Measurements from ENCODE around the gene ADIPOQ. TPM values are rescaled to one million over a fixed set of nuclear protein-coding genes. Genes with fewer than 3 reads are reported as not detected.
"Not testable (repeated sequence)": the region's sequence is repeated elsewhere in the genome, so short reads cannot be mapped to it uniquely, and the experiment has no call there.

The ADIPOQ gene
- total RNA-seq (2014; rRNA removed; shearing (Covaris generic)): not detected in 2 replicates

DNA sequence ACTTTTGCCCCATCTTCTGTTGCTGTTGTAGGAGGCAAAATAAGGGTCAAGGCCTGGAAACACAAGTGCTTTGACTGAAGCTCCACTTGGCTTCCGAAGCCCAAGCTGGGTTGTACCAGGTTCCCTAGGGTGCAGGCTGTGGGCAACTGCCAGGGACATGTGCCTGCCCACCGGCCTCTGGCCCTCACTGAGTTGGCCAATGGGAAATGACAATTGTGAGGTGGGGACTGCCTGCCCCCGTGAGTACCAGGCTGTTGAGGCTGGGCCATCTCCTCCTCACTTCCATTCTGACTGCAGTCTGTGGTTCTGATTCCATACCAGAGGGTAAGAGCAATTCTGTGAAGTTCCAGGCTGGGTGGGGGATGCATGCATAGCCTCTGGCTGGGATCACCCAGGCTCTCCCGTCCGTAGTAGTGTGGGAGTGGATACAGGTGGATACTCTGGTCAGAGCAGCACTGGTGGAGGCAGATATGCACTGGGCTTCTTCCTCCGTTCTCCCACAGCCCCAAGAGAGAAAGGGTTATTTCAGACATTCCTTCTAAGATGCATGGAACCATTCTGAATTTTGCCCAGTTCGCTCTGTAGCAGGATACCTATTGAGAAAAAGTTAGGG is at the start of gene ADIPOQ:
TSS of gene ADIPOQ (plus strand) at position 285 of the 613 bp plus-strand sequence. CDS start 10,349 bp downstream, outside the sequence.
- DNase-seq (ENCODE audit: low spot score): no peak

DNA sequence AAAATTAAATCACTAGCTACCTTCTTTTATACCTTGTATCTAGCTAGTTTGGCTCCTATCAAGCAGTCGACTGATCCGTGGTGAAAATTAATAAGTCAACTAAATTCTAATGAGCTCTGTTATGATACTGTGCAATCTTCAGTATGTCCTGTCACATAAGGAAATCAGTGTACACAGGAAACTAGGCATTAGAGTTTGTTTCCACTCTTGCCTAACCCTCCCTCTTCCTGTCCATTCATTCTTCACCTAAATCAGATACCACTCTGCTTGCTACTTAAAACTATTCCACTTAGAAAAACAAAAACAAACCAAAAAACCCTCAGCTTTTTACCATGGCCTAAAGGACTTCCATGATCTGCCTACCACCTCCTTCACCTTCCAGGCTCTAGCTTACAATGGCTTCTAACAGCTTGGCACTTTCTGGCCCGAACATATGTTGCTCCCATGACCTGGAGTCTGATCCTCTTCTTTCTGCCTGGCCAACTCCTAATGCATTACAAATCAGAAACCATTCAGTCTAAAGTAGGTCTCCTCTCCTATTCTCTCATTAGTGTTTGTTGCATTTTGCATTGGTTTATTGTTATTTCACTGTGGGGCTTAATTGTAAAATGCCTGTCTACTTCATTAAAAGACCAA is 44.2 kb upstream of the ADIPOQ start:
- DNase-seq (ENCODE audit: low spot score): no peak

DNA sequence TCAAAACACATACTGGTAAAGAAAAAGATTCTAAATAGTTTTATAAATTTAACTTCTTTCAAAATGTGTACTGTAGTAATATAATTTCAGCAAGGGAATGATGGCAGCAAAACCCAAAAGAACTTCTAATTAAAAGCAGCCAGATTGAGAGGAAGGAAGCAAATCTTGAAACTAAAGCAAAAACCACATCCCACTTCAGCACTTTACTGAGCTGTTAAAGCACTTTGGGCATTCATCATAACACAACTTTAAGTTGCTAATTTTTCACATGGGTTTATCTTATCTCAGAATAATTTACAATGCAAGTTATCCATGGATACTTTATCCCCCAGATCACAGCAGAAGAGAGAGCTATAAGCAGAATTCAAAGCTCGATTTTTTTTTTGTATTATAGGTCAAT is 42.2 kb upstream of the ADIPOQ start:
- no peak for DNase-seq (ENCODE audit: low spot score)

DNA sequence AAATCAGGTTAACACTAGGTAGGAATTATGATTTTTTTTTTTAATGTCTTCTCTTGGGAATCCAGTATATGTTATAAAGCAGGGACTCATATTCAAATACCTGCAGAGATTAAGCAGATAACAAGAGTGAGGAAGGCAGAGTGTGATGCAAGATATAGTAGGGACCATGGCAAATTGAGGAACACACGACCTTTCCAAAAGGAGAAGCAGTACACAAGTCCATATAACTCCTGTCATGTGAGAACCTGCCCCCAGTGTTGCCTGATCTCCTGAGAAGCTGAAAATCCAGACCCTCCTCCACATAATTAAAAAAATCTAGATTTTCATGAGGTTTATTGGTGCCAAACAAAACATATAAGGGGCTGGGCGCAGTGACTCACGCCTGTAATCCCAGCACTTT is 39.8 kb upstream of the ADIPOQ start:
- DNase-seq (ENCODE audit: low spot score): no peak

DNA sequence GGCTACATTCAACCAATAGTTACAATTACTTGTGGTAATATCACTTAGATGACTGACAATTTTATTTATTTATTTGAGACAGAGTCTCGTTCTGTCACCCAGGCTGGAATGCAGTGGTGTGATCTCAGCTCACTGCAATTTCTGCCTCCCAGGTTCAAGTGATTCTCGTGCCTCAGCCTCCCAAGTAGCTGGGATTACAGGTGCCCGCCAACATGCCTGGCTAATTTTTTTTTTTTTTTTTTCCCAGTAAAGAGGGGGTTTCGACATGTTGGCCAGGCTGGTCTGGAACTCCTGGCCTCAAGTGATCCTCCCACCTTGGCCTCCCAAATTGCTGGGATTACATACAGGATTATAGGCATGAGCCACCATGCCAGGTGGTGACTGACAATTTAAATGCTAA is 39.1 kb upstream of the ADIPOQ start:
- not testable (repeated sequence) for DNase-seq (ENCODE audit: low spot score)

DNA sequence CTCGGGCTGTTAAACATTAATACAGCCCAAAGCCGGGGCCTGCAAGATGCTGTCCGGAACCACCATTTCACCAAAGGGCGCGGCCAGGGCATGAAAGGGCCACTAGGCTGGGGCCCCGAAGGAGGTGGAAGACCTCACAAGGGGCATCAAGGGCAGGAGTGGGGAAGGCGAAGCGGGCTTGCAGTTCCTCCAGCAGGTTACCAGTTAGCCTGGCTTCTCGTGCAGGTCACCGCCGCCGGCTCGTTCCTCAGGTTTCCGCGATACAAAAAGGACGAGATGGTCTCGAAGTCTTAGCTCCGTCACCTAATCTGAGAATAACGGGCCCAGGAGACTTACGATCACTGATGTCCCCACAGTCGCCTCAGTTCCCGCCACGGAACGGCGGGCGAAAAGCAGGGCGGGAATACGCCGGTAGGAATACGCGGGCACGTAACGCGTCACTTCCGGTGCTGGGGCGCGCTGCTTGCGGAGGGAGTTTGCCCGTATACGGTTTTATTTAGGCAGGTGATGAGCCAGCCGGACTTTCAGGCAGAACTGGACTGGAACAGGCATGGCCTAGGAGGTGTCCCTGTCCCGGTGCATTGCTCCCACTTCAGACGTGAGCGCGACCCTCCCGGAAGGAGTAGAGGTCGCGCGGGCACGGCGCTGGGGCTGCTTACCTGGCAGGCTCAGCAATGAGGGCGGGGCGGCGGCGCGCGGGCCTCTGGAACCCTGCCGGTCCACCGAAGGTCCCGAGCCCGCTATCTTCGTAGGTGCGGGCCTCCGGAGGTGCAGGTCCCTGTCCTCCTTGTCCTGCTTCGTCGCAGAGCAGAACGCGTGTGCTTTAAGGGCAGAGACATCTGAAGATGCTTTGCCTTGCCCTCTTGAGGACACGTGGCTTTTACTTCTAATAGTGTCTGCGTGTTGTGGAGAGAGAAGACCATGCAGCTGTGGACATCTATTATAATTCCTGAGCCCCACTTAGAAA is 36.1 kb upstream of the ADIPOQ start, which contains the start of gene RFC4:
TSS of gene RFC4 (minus strand) at position 394 of the 967 bp plus-strand sequence. CDS start 1,769 bp downstream, outside the sequence.
- peak; percentile 88 for DNase-seq (ENCODE audit: low spot score)

DNA sequence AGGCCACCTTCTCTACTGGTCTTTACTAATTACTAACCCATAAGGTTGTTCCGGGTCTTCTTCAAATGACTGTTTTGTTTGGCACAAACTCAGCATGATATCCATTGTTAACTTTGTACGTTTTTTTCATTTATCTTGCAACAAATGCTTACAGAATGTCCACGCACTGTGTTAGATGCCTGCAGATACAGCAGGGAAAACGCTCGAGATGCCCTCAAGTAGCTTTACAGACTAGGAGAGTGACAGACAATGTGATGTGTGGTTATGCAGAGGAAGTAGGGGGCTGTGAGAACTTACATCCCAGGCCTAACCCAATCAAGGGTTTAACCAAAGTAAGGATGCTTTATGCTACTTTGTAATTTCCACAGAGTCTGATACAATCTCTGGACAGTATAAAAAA is 35.3 kb upstream of the ADIPOQ start:
- no peak for DNase-seq (ENCODE audit: low spot score)

DNA sequence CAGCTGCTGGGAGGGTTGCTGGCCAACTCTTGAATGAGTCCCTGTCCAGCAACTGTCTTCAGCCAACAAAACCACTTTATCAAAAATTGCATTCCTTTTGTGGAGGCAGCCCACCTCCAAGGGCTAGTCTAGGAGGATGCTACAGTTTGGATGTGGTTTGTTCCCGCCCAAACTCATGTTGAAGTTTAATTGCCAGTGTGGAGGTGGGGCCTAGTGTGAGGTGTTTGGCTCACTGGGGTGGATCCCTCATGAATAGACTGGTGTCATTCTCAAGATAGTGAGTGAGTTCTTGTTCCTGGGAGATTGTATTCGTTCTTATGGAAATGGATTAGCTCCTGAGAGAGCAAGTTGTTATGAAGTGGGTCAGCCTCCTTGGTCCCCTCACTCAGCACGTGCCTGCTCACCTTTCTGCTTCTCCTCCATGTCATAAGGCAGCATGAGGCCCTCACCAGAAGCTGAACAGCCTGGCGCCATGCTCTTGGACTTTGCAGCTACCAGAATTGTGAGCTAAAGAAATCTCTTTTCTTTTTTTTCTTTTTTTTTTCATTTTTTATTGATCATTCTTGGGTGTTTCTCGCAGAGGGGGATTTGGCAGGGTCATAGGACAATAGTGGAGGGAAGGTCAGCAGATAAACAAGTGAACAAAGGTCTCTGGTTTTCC is 32.0 kb upstream of the ADIPOQ start:
- no peak for DNase-seq (ENCODE audit: low spot score)

DNA sequence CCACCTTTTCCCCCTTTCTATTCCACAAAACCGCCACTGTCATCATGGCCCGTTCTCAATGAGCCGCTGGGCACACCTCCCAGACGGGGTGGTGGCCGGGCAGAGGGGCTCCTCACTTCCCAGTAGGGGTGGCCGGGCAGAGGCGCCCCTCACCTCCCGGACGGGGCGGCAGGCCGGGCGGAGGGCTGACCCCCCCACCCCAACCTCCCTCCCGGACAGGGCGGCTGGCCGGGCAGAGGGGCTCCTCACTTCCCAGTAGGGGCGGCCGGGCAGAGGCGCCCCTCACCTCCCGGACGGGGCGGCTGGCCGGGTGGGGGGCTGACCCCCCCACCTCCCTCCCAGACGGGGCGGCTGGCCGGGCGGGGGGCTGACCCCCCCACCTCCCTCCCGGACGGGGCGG is 31.2 kb upstream of the ADIPOQ start:
- not testable (repeated sequence) for DNase-seq (ENCODE audit: low spot score)

DNA sequence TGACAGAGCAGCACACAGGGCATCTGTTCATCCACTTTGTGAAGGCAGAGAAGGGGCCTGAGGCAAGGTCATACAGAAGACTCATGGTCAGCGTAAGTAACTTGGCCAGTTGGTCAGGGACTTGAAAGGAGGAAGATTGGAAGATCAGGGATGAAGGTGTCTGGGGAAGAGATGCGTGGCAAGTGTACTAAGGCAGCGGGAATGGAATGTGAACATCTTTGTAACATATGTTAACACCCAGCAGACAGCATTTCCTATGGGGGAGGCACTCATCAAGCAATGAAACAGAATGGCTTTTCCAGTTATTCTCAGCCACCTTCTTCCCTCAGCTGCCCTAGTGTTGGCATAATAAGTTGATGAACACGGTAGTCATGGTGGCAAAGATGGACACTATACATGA is 28.4 kb upstream of the ADIPOQ start:
- no peak for DNase-seq (ENCODE audit: low spot score)

DNA sequence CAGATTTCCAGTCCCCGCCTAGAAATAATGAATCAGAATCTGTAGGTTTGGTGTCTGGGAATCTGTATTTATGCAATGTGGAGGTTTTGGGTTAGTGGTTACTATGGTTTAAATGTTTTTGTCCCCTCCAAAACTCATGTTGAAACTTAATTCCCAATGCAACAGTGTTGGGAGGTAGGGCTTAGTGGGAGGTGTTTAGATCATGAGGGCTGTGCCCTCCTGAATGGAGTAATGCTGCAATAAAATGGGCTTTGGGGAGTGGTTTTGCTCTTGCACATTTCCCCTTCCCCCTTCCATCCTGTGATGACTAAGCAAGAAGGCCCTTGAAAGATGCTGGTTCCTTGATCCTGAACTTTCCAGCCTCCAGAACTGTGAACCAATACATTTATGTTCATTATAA is 27.1 kb upstream of the ADIPOQ start:
- DNase-seq (ENCODE audit: low spot score): peak; percentile 96

DNA sequence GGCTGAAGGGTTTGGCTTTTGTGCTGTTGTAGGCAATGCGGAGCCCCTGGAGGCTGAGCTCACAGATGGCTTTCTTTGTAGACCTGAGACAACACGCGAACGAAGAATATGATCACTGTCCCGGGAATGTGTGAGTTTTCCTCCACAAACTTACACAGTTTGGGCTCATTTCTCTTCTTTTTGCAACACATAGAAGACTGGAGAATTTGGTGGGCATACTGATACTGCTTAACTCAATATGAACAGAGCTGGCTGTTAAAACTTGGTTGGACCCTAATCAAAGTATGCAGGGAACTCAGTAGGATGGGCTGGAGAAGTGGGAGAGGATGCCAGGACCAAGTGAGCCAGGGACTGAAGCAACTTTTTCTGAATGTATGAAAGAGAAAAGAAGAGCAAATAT is 24.0 kb upstream of the ADIPOQ start:
- no peak for DNase-seq (ENCODE audit: low spot score)

DNA sequence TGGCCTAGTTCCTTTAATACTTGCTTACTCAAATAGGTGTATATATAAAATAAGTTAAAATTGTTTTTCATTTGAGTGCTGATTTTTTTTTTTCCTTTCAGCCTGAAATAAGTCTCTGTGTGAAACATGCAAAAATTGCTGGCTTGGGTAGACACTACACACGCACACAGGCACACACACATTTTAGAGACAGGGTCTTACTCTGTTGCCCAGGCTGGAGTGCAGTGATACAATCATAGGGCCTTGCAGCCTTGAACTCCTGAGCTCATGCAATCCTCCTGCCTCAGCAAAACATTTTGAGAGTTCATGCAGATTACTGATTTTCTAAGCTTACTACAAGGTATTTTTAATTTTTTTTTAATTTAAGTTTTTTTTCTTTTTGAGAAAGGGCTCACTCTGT is 23.6 kb upstream of the ADIPOQ start:
- no peak for DNase-seq (ENCODE audit: low spot score)

DNA sequence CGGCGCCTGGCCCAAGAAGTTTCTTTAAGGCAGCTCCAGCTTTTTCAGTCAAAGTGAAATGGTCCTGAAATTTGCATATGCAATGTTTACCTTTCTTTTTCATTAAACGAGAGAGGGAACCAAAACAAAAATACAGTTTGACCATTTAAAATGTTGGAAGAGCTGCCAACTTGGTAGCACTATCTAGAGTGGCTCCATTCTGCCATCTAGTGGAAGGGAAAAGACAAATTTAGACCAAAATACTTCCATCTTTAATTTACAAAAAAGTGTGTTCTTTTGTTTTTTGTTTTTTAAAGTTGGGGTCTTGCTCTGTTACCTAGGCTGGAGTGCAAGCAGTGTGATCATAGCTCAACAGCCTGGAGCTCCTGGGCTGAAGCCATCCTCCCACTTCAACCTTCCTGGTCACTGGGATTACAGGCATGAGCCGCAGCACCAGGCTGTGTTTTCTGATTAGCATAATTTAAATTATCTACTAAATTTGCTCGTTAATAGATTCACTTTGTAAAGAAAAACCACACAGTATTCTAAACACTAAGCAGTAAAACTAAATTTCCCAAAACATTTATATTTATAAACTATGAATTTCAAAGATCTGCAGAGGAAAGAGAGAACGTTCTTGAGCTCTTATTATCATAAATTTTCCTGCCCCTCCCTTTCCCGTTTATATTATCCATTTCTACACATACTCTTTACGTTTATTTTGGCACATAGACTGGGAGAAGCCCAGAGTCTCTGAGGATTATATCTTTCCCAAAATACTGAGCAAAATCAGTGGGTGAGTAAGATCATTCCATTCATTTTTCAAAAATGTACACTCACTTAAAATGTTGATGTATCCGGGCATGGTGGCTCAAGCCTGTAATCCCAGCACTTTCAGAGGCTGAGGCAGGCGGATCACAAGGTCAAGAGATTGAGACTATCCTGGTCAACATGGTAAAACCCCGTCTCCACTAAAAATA is 20.8 kb upstream of the ADIPOQ start:
- DNase-seq (ENCODE audit: low spot score): peak; percentile 61

DNA sequence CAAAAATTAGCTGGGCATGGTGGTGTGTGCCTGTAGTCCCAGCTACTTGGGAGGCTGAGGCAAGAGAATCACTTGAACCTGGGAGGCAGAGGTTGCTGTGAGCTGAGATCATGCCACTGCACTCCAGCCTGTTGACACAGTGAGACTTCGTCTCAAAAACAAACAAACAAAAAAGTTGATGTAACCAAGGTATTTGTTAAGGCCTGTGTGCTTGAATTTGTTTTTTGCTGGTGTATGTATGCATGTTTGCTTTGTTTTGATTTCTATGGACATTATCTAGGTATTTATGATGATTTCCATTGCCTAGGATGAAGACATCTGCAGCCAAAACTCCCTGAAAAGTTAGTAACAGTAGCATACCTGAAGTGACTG is 20.1 kb upstream of the ADIPOQ start:
- DNase-seq (ENCODE audit: low spot score): not testable (repeated sequence)

DNA sequence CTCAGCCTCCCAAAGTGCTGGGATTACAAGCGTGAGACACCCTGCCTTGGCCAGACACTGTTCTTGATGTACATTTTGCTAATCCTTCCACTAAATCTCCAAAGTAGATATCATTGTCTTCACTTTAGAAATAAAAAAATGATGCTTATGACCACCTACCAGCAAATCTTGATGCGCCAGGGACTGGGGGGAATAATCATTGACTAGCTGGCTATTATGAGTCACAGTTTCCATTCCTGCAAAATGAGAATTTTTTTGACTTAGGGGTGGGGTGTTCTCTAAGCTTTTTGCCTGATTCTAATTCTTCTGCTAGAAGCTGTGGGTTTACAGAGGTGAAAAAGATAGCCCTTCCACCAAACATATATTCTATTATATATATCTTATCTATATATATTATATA is 19.1 kb upstream of the ADIPOQ start:
- DNase-seq (ENCODE audit: low spot score): no peak

DNA sequence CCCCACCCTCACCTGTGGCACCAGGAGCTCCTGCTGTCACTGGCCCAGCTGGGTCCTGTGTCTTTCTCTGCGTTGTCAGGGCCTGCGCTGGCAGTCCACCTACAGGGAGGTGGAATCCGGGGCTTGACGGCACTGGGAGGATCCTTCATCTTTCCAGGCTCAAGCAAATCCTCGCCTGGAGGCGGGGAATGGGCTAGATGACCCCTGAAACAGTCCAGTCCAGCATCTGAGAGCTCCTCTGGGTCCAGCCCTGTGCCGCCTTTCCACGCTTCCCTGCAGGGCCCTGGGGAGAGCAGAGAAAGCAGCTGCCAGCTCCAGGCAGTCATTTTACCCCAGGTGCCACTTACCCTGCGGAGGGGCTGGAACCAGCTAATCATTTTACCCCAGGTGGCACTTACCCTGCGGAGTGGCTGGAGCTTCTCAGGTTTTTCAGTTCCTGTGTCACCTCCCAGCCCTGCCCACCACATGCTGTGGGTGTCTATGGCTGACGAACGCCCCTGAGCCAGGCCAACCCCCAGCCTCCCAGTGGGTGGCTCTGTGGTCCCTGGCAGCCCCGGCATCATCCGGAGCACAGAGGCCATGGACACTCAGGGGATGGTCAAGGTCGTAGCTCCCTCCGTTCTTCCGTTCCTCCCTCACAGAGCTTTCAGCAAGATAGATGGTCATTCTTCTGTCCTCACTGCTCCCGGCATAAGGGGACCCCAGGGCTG is 17.9 kb upstream of the ADIPOQ start:
- no peak for DNase-seq (ENCODE audit: low spot score)

DNA sequence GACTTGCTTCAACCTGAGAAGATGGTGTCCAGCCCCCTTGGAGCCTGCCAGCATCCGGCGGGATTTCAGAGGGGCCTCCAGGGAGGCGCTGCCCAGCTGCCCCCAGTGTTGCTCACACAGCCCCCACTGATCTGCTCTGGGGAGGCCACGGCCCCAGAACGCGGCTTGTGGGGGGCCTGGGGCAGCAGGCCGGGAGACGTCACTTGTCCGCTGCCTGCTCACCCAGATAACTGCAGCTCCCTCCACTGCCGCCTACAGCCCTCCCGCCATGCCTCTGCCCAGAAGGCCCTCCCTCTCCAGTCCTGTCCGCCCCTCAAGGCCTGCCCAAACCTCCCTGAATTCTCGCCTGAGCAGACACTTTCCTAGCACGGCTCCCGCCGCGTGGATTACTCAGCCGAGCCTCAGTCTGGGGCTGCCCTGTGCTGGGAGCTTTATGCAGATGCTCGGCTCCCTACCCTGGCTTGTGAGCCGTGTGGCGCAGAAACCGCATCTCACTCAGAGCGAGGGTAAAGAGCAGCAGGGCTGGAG is 17.2 kb upstream of the ADIPOQ start:
- DNase-seq (ENCODE audit: low spot score): no peak

DNA sequence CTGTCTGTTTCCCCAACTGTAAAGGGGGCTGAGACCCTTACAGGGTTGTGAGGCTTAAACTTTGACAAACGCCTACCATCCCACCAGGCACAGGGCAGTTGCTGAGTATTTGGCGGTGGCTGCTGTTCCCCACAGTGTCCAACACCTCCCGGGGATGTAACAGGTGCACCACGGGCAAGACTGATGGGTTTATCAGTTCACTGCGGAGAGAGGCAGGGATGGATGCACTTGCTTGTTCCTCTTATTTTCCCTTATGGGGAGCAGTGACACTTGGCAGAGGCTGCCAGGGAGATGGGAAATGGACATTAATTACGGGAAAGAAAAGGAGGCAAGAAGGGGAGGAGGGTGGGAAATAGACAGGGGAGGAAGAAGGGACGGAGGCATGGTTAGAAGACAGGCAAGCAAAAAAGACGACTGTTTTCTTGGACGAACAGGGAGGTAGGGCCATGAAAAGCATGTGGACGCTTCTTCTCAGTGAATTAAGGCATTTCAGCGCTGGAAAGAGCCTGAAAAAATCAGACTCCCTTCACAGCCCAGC is 16.6 kb upstream of the ADIPOQ start:
- no peak for DNase-seq (ENCODE audit: low spot score)

All from H4 (cell line).